Thyroid gland (tissue), 4 donors: ENCODE measurements around the gene TXK.

Source experiments
- POLR2A ChIP-seq, 2 donors: fragments of 450-650 bp; IDR thresholded peaks; one replicate each; pipeline ENCODE4 v1.6.1; 2017; ENCODE audit warnings: antibody characterized with exemption in 2 of 2, mild to moderate bottlenecking in 2 of 2, moderate library complexity in 1 of 2
- TF ChIP-seq, protein P1 (sequence below), 6 experiments: fragments of 200-600 bp in 3 of 6; fragments of 450-650 bp in 3 of 6; sonication (generic) in 3 of 6; IDR thresholded peaks; one replicate each; pipeline ENCODE4 v1.5.1; 2016 to 2019; ENCODE audit warnings: antibody characterized with exemption in 6 of 6, mild to moderate bottlenecking in 2 of 6, inconsistent platforms in 1 of 6, moderate library complexity in 1 of 6

DNA sequence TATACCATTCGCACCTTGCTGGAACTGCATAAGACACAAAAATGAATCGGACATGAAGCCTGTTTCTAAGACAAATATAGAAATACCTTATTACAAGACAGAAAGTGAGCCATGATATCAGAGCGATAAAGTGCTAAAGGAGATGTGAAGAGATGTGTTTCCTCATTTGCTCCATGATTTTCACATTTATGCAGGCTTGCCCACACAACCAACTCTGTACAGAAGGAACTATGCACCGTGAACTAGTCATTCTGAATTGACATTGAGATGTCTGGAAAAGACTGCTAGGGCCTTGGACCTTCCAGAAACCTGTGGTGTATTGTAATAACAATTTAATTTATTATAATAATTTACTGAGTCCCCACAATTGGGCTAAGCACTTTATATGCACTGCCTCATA lies 38.6 kb upstream of the TXK start:
- TF ChIP-seq, protein P1, sequence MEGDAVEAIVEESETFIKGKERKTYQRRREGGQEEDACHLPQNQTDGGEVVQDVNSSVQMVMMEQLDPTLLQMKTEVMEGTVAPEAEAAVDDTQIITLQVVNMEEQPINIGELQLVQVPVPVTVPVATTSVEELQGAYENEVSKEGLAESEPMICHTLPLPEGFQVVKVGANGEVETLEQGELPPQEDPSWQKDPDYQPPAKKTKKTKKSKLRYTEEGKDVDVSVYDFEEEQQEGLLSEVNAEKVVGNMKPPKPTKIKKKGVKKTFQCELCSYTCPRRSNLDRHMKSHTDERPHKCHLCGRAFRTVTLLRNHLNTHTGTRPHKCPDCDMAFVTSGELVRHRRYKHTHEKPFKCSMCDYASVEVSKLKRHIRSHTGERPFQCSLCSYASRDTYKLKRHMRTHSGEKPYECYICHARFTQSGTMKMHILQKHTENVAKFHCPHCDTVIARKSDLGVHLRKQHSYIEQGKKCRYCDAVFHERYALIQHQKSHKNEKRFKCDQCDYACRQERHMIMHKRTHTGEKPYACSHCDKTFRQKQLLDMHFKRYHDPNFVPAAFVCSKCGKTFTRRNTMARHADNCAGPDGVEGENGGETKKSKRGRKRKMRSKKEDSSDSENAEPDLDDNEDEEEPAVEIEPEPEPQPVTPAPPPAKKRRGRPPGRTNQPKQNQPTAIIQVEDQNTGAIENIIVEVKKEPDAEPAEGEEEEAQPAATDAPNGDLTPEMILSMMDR (IDR thresholded peaks at IDR 0.05), result no peak
- no peak for TF ChIP-seq POLR2A (IDR thresholded peaks at IDR 0.05)
